Activated gamma-delta T cell treated with Interleukin-2 at 50 U/mL for 16 hours (primary cell): ENCODE data around the gene RAD23A.

Source experiments
- DNase-seq: peaks from one replicate; pipeline ENCODE4 v3.0.0-alpha.2; 2020

The RAD23A gene

DNA sequence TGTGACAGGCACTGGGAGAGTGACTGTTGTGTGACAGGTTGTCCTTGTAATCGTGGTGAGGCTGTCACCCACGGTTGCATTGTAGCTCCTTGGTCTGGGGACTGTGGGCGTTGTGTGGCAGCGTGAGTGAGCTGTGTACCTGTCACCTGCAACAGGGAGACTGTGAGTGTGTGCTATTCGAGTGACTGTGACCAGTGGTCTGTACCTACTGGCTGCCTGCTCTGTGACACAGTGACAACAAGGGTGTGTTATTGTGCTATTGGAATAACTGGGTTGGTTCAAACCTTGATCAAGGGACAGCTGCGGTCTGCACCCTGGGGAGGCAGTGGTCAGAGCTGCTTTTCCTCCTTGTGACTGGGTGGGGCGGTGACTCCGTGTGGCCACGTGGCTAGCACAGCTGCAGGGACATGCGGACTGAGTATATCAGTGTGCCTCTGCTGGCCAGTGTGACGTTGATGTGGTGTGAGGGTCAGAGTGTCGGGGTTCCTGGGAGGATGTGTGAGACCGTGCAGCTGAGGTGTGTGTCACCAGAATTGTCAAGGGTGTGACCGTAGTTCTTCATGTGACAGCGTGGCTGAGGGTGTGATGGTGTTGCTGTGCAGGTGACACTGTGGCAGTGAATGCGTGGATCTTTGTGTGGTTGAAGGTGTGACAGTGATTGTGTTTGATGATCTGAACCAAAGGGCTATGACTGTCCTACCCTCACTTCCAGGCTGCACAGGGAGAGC, 39.6 kb downstream of the RAD23A start:
- DNase-seq: no peak

DNA sequence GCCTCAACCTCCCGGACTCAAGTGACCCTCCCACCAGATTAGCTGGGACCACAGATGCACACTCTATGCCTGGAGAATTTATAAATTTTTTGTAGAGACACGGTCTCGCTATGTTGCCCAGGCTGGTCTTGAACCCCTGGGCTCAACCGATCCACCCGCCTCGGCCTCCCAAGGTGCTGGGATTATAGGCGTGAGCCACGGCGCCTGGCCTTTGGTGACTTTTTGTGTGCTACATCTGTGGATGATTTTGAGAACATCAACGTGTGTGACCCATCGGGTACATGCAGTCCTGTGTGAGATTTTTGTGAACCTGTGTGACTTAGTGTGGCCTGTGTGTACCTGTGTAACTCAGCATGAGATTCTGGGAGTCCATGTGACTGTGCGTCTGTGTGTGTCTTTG, 41.1 kb downstream of the RAD23A start:
- DNase-seq: no peak

DNA sequence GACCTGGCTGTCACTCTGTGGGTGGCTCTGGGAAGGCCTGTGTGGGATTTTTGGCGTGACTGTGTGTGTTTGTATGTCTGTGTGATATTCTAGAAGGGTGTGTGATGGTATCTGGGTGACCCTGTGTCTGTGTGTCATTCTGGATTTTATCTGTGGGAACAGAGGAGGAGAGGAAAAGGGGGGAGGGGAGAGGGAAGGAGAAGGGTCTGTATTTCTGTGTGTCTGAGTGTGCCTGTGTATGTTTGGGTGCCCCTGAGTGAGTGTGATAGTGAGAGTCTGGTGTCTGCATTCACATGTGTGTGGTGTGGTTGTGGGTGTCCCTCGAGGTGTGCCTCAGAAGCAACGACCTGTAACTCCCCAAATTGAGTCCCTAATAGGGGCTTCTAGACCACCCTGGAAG, 41.5 kb downstream of the RAD23A start:
- DNase-seq: no peak

DNA sequence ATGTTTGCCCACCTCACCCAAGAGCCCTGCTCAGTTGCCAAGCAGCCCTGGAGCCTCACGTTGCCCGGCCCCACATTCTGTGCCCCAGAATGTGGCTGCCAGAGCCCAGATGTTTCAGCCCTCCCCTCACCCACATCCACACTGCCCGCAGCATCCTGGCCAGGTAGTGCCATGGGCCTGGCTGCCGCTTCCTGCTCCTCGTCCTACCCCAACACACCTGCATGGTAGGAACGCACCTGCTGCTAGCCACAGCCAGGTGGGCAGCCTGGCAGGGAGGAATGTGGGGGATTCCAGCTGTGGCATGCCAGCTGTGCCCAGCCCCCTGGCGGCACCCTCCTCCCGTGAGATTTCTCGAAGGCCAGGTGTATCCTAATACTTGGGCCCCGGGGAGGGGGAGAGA, 42.1 kb downstream of the RAD23A start:
- DNase-seq: no peak

DNA sequence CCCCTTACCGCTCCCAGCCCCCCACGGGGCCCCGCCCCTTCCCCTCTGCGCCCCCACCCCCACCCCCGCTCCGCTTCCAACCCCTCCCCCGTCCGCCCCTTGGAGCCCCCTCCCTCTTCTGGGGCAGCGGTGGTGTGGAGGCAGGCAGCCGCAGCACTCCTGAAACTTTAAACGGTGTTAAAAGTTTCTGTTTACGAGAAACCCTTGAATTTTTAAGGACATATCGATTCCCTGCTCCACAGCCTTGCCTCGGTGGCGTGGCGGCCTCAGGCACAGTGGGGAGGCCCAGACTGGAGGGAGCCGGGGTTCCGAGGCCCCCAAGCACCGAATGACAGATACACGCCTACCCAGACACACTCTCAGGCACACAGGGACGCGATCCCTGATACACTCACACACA, 44.8 kb downstream of the RAD23A start:
- no peak for DNase-seq

DNA sequence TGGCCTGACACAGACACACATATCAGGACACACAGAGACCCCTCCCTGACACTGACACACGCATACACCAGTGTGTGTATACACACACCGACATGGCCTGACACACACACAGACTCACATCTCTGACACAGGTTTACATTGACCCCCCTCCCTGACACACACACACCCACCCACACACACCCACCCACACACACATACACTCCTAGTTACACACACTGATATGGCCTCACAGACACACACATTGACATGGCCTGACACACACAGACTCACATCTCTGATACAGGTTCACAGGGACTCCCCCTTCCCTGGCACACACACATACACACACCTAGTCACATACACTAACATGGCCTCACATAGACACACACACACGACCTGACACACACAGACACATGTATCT, 45.2 kb downstream of the RAD23A start:
- DNase-seq: no peak

DNA sequence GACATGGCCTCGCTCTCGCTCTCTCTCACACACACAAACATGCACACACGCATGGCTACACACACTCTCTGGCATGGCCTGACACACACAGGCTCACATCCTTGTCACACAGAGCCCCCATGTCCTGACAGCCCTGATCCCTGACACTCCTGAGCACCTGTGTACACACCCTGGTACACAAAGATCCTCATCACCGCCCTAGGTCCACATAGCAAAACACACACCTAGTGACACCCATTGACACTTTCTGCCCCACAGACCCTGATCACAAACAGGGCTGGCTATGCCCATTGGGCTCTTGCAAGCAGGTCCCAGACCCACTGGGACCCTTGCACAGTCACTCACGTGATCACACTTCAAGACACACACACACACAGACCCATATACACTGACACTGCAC, 45.6 kb downstream of the RAD23A start:
- no peak for DNase-seq

DNA sequence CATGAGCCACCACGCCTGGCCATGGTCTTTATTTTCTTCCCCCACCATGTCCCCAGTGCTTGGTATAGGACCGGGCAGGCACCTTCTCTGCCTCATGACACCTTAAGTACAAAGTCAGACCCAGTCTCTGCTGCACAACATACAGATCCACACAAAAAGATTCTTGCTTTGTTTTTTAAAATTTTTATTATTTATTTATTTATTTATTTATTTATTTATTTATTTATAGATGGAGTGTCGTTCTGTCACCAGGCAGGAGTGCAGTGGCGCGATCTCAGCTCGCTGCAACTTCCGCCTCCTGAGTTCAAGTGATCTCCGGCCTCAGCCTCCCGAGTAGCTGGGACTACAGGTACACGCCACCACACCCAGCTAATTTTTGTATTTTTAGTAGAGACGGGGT, 47.1 kb downstream of the RAD23A start:
- DNase-seq: no peak

DNA sequence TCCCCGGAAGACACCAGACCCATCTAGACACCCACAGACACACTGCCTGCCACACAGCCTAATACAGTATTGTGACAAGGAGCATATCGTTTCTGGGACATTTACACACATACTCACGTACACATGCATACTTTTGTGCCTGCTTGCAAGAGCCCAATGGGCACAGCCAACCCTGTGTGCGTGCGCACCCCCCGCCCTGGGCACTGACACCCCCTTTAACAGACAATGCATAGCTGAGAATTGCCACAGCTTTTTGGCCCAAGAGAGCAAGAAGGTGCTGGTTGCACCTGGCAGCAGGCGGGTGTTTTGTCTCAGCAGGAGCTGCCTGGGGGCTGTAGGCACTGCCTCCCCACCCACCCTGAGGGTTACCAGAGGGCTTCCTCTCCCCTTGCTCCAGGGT, 47.9 kb downstream of the RAD23A start:
- no peak for DNase-seq

DNA sequence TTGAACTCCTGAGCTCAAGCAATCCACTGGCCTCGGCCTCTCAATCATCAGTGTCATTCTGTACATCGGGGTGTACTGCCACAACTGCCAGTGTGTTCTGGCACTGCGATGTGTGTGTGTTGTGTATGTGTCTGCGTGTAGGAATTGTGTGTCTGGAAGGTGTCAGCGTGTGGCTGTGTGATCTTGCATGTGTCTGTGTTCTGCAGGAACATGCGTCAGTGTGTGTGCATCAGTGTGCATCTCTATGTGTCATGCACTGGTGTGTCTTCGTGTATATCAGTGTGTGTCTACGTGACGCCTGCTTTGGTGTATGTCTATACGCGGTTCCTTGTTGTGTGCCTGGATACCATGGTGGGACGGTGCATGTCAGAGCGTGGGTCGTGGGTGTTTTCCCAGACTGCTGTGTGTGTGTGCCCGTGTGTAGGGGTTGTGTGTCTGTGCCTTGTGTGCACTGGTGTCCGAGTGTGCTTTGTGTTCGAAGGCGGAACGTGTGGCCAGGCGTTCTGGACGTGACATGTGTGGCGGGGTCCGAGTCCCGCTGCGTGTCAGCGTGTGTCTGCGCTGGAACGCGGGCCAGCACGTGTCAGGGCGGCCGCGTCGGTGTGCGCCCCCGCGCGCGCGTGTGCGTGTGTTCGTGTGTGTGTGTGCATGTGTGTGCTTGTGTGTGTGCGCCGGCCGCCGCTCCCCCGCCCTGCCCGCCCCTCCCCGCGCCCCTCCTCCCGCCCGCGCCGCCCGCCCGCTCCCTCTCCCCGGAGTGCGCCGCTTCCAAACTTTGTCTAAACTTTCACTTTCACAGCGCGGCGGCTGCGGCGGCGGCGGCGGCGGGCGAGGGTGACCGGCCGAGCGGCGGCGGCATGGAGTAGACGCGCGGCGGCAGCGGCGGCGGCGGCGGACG, 49.3 kb downstream of the RAD23A start, which contains the start of gene NFIX:
Gene NFIX, plus strand, starts transcription at position 775 of the 895 bp plus-strand sequence. CDS start 363 bp downstream, outside the sequence.
- peak; percentile 41 for DNase-seq

DNA sequence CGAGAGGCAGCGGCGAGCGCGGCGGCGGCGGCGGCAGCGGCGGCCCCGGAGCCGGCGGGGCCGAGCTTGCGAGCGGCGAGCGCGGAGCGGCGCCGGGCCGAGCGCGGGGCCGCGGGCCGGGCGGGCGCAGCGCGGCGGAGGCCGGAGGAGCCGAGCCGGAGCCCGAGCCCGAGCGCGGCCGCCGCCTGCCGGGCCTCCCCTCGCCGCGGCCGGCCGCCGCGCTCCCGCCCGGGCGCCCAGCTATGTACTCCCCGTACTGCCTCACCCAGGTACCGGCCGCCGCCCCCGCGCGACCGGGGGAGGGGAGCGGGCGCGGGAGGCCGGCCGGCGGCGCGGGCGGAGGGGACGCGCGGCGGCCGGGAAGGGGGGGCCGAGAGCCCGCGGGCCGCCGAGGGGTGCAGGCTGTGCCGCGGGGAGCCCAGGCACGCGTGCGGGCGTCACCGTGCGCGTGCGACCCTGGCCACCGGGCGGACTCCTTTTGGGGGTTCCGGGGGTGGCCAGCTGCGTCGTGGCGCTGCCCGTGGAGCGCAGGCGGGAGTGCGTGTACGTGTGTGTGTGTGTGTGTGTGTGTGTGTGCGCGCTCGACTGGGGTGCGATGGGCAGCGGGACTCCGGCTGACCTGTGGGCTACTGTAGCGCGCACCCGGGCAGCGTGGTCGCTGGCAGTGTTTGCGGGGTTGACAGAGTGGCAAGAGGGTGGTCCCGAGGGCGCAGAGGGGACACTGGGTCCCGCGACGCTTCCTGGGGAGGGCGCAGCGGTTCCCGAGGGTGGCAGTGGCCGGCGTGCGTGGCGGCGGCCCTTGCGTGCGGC, 50.1 kb downstream of the RAD23A start:
- no peak for DNase-seq

DNA sequence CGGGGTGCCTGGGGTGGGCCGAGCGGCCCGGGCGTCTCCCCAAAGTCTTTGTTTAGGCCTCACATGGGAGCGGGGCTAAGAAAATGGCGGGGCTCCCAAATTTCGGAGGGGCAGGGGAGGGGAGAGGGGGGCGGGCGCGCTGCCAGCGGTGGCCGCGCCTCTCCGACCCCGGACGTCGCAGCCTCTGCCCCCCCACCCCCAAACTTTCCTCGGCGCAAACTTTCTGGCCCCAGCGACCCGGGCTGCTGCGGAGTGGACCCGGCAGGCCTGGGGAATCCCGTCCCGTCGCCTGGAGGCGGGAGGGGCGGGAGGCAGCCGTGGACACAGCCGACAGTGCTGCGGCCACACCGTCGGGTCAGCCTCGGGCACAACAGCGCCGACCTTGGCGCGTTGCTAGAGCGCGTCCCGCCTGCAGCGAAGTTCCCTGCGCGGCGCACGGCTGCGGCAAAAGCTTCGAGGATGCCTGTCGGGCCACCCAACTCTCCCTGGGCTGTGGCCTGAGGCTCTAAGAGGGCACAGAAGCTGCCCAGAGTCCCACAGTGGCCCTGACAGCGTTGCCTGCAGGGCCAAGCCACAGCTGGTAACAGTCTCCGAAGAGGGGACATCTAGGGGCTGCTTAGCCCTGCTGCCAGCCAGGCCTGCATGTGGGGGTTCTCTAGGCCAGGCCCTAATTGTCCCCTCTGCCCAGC, 50.9 kb downstream of the RAD23A start:
- DNase-seq: no peak

DNA sequence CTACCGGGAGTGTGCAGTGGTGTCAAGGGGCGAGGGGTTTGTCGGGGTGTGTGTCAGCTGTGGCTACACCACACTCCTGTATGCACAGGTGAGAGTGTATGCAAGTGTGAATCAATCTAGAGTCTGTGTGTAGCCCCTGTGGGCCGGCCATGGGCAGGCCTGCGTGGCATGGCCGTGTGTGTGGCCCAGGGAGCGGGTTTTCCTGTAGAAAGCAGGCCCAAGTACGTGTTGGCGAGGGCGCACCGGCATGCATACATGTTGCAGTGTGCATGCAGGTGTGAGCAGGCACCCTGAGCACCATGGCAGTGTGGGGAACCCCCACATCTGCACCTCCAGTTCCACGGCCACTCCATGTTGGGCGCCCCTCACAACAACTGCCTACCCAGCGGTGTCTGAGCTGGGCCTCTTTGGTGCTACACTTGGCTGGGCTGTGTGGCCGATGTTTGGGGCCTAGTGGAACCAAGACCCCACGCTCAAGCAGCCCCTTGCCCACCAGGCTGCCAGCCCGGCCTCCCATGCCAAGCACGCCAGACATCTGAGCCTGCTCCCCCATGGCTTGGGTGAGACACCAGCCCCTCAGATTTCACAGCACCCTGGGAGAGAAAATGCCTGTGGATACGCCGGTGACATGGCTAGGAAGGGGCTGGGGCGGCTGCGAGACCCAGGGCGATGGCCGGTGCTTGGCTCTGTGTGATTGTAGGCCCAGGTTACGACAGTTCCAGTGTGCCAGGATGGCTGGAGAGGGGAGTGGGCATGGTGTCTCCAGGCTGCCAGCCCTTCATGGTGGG, 51.7 kb downstream of the RAD23A start:
- DNase-seq: no peak

DNA sequence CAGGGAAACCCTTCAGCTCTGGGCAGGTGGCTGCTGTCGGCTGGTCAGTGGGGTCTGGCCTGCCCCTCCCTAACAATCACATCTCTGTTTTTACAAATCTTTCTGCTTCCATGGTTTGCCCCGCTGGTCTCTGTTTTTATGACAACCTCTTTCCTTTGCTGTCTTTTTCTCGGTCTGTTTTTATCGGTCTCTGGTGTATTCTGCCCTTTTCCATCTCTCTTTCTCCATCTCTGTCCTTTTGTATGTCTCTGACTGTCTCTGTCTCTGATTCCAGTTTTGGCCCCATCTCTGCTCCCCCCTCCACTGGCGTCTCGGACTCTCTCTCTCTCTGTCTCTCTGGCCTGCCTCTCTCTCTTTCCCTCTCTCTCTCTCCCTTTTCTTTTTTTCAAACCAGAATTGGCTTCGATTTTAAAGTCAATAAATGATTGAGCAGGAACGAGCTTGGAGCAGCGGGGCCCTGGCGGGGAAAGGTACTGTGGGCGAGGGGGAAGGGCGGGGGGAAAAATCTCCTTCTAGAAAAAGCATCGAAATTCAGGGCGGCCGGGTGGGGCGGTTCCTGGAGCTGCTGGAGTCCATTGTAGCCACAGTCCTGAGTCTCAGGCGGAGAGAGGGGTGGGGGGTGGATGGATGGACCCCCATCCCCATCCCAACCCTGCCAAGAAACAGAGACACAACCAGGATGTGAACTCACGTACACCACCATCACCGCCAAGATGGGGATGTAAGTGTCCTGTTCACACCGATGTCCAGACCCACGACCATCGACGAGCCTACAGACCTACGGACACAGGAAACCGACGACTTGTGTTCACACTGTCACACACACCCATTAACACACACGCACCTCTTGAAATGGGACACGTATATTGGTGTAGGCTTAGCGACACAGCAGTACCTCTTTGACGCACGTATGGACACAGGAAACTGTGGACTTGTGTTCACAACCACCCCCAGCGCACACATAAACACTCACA, 52.6 kb downstream of the RAD23A start:
- no peak for DNase-seq

DNA sequence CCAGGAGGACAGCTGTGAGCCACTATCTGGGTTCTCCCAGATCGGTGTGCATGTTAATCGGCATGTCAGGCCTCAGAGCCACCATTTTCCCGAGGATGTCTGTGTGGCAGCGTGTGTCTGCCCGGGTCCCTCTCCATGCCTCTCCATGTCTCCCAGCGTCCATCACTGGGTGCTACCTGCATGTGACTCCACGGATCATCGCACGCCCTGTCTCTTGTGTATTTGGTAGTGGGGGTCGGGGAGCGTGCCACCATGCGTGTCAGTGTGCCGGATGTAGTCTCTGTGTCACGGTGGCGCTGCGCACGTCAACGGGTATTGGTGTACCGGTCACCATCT, 55.5 kb downstream of the RAD23A start:
- DNase-seq: no peak

DNA sequence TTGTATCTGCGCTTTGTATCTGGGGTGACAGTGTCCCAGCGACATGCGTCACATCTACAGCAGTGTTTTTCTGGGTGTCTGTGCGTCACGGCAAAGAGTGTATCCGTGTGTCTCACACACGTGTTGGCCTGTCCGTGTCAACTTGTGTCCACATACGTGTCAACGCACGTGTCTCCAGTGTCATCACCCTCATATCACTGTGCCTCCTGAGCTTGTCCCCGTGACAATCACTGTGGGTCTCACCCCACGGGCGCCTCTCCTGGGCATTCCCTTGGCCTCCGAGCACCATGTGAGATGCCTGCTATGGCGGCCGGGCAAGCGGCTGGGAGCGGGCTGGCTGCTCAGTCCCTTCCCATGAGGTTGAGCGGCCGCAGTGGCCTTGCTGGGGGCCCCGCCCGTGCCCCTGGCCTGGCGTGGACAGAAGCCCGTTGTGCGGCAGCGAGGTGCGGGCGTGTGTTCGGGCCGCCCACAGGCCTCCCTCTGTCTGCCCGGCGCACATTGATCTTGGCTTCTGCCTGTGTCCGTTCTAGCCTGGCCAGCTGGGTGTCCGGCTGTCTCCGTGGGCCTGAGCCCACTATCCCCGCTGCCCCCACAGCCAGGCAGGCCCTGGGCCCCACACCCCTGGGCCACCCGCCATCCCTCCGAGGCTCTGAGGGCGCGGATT, 56.0 kb downstream of the RAD23A start:
- DNase-seq: no peak

DNA sequence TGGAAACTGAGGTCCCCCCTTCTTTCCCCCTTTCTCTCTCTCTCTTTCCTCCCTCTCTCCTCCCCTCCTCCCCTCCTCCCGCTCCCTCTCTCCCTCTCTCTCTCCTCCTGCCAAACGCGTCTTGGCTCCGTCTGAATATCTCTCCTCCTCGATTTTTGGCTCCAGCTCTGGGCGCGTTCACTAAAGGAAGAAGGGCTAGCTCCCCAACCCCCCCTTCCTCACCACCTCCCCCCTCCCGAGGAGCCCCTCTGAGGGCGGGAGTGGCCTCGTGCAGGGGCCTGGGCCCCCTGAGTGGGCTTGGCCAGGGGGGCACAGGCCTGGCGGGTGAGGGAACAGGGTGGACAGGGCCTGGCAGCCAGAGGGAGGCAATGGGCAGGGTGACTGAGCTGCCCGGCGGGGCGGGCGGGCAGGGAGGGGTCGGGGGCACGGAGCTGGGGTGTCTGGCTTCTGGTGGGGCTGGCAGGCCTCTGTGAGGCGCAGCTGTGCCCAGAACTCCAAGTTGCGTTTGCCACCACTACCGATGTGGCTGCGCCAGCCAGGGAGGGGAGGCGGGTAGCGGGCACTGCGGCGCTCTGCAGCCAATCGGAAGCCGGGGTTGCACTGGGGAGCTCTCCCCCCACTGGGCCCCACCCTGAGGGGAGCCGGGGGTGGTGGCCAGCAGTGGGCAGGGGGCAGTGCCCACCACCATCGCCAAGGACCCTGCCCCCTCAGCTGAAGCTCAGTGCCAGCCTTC, 56.7 kb downstream of the RAD23A start:
- DNase-seq: no peak

DNA sequence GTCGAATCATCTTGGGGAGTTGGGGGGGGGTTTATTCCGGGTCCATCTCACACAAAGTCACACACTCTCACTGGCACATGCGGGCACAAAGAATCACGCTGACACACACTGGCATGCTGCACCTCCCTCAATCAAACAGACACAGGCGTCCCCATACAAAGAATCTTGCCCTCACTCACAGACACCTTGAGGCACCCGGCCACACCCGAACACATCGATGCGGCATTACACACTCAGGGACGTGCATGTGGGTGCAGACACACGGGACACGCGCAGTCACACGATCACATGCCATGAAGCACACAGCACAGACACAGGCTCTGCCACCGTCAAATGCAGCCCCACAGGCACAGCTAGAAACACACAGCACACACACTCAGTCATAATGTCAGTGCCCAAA, 57.4 kb downstream of the RAD23A start:
- DNase-seq: no peak
